Measurements from ENCODE around the gene FAXDC2. TPM values are rescaled to one million over a fixed set of nuclear protein-coding genes. Genes with fewer than 3 reads are reported as not detected.

Gene FAXDC2
- polyA plus RNA-seq, 4 donors: 33.3 to 40.5 (median 38.9) TPM

Other genes starting within 250 kb of the FAXDC2 start
- 100 to 1,000 TPM; 130 to 147 (median 138) TPM for gene LARP1, start 95.2 kb downstream of the FAXDC2 start, polyA plus RNA-seq (ENCODE audit: insufficient read length in 4 of 4)
- 10 to 100 TPM; 72.4 to 88.6 (median 84.6) TPM for gene CNOT8, start 8.0 kb upstream of the FAXDC2 start, polyA plus RNA-seq (ENCODE audit: insufficient read length in 4 of 4)
- gene GEMIN5, start 87.6 kb upstream of the FAXDC2 start, polyA plus RNA-seq (ENCODE audit: insufficient read length in 4 of 4): 10 to 100 TPM; 20.6 to 22.3 (median 21.5) TPM
- 10 to 100 TPM; 52.8 to 62.1 (median 54.1) TPM for gene MRPL22, start 90.5 kb upstream of the FAXDC2 start, polyA plus RNA-seq (ENCODE audit: insufficient read length in 4 of 4)
- gene KIF4B, start 163.2 kb upstream of the FAXDC2 start, polyA plus RNA-seq (ENCODE audit: insufficient read length in 4 of 4): under 1 TPM; 0.17 to 0.28 (median 0.22) TPM